NCI-H2196 (cell line): ENCODE data around the gene GFRA4.

Source experiments
- DNase-seq: peaks from one replicate; lab custom pipeline; 2025; ENCODE audit not compliant: unreplicated experiment; lab: John Stamatoyannopoulos, UW

Gene GFRA4

GRCh38 chr20:3663031-3663701 is at the start of gene GFRA4:
Gene GFRA4, minus strand, starts transcription at chr20:3663399. Its CDS starts 0 bp downstream, at chr20:3663399.
- DNase-seq = no peak

- no peak for DNase-seq
These were observed 49.2 kb upstream of the GFRA4 start, which contains the start of gene SIGLEC1 for GRCh38 chr20:3712279-3712873. Gene SIGLEC1, minus strand, starts transcription at chr20:3712600. Its CDS starts 5,472 bp downstream, at chr20:3707128.

GRCh38 chr20:3711484-3711941 is 48.3 kb upstream of the GFRA4 start:
- no peak for DNase-seq

GRCh38 chr20:3710703-3711483 is 47.7 kb upstream of the GFRA4 start:
- DNase-seq = peak; percentile 57

- no peak for DNase-seq
These were observed 46.8 kb upstream of the GFRA4 start for GRCh38 chr20:3710011-3710466.

GRCh38 chr20:3707508-3707899 is 44.3 kb upstream of the GFRA4 start:
- no peak for DNase-seq

GRCh38 chr20:3706774-3707507 is 43.7 kb upstream of the GFRA4 start:
- DNase-seq = no peak

GRCh38 chr20:3705970-3706739 is 43.0 kb upstream of the GFRA4 start:
- DNase-seq = no peak

- no peak for DNase-seq
These were observed 42.3 kb upstream of the GFRA4 start for GRCh38 chr20:3705491-3705969.

GRCh38 chr20:3704087-3704486 is 40.9 kb upstream of the GFRA4 start:
- no peak for DNase-seq

GRCh38 chr20:3702611-3703391 is 39.6 kb upstream of the GFRA4 start:
- DNase-seq = no peak

GRCh38 chr20:3701061-3701998 is 38.1 kb upstream of the GFRA4 start:
- DNase-seq = no peak

GRCh38 chr20:3699037-3699436 is 35.8 kb upstream of the GFRA4 start:
- no peak for DNase-seq

GRCh38 chr20:3698591-3699001 is 35.4 kb upstream of the GFRA4 start:
- DNase-seq = no peak

GRCh38 chr20:3697588-3698305 is 34.5 kb upstream of the GFRA4 start:
- DNase-seq = no peak

GRCh38 chr20:3696745-3697587 is 33.8 kb upstream of the GFRA4 start:
- no peak for DNase-seq

GRCh38 chr20:3696200-3696599 is 33.0 kb upstream of the GFRA4 start:
- no peak for DNase-seq
